ENCODE measurements around the gene DPEP2.
"Not testable (repeated sequence)": the region's sequence is repeated elsewhere in the genome, so short reads cannot be mapped to it uniquely, and the experiment has no call there.

The DPEP2 gene

DNA sequence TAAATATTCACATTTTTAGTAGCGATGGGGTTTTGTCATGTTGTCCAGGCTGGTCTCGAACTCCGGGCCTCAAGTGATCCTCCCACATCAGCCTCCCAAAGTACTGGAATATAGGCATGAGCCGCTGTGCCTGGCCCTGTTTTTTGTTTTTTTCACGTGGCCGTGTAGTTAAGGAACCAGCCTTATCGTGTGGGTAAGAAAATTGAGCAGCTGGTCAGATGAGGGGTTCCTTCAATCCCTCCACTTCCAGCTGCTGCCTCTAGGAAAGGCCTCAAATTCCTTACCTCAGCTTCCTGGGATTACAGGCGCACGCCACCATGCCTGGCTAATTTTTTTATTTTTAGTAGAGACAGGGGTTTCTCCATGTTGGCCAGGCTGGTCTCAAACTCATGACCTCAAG lies 5.9 kb upstream of the DPEP2 start:
- no peak for DNase-seq (ENCODE audit: low read depth)

DNA sequence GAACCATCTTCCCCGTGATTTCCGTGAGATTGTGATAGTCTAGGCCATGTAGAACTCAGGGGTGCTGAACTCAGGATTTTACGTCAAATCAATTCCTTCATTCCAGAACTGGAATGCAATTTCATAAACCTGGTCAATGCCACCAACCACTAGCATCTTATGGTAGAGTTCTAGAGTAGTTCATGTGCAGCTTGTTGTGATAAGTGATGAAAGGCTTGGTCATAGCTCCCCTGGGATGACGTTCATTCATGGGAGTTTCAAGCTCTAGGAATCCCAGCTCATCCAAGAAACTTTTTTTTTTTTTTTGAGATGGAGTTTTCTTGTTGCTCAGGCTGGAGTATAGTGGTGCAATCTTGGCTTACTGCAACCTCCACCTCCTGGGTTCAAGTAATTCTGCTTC lies 3.7 kb upstream of the DPEP2 start:
- DNase-seq (ENCODE audit: low read depth) = no peak

DNA sequence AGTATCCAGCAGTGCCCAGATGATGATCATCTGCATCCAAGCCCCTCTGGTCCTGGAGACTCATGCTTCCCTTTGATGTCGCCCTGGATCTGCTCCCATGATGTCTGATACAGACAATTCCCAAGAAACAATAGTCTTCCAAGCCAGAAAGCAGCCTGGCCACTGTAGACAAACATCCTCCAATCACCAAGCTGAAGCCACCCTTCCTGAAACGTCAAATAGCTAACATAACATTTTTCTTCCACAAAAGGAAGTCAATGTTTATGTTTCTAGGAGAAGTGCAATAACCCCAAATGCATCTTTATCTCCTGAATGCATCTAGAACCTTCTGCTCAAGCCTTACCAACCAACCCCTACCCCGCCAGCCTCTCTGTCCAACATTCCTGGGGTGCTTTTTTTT lies 1.2 kb upstream of the DPEP2 start:
- DNase-seq (ENCODE audit: low read depth) = no peak

DNA sequence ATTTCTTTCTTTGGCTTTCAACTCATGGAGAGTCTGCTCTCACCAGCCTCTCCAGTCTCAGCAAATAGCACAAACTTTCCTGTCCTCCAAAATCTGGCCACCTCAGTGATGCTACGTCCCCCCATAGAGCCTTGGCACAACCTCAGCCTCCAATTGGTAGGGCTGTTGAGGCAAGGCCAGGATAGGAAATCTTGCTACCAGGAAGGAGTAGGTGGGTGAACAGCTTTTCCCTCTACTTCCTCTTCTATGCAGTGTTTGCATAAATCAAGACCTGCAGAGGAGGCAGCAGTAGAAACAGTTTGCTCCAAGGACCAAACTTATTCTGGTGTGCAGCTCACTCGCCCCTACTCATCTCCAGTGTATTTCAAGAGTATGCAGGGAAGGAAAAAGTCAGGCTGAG lies 701 bp upstream of the DPEP2 start:
- no peak for DNase-seq (ENCODE audit: low read depth)

DNA sequence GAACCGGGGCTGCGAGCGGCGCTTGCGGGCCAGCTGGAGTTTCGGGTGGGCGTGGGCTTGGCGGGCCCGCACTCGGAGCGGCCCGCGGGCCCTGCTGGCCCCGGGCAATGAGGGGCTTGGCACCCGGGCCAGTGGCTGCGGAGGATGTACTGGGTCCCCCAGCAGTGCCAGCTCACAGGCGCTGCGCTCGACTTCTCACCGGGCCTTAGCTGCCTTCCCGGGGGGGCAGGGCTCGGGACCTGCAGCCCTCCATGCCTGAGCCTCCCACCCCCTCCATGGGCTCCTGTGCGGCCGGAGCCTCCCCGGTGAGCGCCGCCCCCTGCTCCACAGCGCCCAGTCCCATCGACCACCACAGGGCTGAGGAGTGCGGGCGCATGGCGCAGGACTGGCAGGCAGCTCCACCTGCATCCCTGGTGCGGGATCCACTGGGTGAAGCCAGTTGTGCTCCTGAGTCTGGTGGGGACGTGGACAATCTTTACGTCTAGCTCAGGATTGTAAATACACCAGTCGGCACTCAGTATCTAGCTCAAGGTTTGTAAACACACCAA lies 979 bp downstream of the DPEP2 start:
- not testable (repeated sequence) for DNase-seq (ENCODE audit: low read depth)

DNA sequence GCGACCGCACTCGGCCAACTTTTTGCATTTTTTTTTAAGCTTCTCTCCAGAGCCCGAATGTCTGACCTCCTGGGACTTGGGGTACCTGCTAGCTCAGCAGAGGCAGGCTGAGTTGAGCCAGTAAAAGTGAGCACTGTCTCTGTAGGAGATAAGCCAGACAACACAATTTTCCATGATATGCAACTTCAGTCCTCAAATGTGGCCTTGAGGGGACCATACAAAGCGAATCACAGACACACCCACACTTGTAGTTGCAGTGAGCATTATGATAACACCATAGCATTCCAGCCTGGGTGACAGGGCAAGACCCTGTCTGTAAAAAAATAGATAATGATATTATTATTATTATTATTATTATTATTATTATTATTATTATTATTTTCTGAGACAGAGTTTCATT lies 2.6 kb downstream of the DPEP2 start:
- DNase-seq (ENCODE audit: low read depth) = no peak

DNA sequence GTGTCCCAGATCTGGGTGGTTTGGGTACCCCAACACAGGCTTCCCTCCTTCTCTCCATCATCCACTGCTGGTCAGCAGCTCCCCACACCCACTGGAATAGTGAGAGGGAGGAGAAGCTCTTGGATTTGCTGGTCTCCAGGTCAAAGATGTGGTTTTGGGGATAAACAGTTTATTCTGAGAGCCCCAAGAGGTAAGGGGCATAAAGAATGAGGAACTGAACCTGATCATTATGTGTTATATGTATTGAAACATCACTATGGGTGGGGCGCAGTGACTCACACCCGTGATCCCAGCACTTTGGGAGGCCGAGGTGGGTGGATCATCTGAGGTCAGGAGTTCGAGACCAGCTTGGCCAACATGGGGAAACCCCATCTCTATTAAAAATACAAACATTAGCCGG lies 3.9 kb downstream of the DPEP2 start:
- DNase-seq (ENCODE audit: low read depth) = no peak

DNA sequence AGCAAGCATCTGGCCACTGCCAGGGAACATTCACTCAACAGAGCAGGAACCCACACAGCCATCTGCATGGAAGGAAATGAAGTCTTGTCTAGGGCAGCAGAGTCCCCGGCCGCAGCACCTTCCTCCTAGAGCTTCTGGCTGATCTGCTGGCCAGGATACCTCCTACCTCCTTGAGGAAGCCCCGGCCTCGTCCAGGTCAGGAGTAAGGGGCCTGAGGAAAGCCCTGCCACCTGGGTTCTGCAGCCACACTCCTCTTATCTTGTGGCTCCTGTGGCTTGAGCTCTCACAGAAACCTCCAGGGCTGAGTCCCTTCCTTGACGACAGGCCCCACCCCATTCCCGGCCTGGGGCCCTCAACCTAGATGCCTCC lies 5.3 kb downstream of the DPEP2 start:
- not testable (repeated sequence) for DNase-seq (ENCODE audit: low read depth)

DNA sequence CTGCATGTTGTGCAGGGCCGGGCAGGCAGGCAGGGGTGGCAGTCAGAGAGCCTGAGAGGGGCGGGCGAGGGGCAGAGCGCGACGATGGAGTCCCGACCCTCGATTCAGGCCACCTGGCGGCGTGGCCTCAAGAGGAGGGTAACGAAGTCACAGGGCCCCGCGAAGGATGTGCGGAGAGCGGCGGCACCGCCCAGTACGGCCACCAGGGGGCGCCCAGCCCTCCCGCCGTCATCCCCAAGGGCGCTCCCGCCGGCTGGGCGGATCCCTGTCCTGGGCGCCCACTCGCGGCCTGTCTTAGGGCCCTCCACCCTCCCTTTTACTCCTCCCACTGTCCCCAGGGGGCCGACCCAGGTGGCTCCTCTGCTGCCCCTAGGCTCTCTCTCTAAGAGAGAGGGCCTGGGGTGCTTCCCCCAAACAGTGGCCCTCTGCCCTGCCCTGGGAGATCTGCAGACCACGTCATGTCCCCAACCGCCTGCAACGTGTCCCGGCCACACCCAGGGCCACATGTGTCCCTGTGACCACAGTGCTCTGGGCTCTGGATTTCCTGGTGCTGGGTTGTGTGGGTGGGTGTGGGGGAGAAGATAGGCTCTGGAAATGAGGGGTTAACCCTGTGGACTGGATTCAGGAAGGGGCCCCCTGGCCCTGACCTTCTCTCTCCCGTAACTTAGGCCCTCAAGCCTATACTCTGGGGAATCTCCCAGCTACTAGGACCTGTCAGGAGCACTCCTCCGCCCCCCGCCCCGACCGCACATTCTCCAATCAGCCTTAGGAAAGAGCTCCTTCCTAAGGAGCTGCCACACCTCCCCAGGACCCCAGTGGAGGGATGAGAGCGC lies 5.9 kb downstream of the DPEP2 start:
- DNase-seq (ENCODE audit: low read depth) = peak; percentile 75

DNA sequence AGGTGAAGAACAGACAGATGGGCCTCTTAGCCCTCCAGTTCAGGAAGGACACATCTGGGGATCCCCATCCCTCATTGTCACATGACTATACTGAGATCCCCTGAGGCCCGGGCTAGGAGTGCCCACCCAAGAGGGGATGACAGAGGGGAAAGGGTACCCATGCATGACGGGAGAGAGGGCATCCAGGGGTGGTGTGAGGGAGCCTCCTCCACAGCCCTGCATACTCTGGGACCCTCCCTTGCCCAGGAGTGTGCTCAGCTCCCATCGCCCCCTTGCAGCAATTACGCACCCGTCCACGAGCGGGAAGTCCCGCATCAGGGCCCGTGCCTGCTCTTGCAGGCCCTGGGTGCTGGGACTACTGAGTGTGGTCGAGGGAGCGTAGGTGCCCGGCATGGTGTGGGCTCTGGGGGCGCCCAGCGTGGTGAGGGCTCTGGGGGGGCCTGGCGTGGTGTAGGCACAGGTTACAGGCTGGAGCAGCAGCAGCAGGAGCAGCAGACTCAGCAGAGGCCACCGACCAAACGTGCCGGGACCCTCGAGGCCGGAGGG lies 6.5 kb downstream of the DPEP2 start:
- no peak for DNase-seq (ENCODE audit: low read depth)

DNA sequence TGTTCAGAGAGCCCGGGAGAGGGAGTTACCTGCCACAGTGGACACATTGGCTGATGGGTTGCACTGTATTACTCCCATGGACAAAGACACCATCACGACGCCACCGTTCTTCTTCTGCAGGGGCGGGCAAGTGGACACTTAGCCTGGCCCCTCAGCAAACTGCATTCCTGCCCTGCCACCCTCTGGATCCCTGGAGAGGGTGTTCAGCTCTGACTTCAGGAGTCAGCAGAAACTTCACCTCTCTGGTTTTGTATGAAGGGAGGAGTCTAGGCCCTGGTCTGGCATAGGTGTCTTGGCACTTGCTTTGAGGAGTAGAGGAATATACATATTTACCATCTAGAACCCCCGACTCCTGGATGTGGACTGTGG lies 9.3 kb downstream of the DPEP2 start:
- DNase-seq (ENCODE audit: low read depth) = no peak

DNA sequence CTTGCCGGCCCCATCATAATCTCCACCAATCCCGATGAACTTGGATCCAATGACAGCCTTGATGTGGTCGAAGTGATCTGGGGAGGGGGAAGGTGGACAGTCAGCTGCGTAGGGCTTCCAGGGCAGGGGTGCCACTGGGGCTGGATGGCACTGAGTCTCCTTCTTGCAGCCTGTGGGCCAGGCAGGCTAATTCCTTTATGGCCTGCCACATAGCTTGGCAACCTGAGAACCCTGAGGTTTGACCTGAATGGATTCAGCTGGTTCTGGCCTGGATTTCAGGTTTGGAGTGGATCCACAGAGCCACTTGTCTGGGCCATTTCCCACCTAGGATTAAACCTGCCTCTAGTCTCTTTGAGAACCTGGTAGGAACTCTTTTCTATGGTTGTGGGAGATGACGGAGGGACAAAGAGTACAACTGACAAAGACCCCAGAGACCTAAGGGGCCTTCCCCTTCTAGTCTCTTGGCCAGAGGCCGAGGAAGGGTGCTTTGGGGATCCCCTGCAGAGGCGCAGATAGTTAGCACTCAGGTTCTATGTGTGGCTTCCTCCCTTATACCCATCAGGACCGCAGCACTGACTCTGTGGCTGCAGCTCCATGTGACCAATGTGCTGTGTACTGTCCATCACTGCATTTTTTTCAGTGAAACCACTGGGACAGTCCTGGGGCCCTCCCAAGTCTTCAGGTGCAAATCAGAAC lies 9.8 kb downstream of the DPEP2 start:
- DNase-seq (ENCODE audit: low read depth) = no peak

DNA sequence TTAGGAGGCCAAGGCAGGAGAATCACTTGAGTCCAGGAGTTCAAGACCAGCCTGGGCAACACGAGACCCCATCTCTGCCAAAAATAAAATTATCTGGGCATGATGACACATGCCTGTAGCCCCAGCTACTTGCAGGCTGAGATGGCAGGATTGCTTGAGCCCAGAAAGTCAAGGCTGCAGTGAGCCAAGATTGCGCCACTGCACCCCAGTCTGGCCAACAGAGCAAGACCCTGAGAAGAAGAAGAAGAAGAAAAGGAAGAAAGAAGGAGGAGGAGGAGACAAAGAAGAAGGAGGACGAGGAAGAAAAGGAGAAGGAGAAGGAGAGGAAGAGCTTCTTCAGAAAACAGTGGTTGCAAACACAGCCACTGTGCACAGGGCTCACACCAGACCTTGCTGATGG lies 10.6 kb downstream of the DPEP2 start:
- DNase-seq (ENCODE audit: low read depth) = no peak

DNA sequence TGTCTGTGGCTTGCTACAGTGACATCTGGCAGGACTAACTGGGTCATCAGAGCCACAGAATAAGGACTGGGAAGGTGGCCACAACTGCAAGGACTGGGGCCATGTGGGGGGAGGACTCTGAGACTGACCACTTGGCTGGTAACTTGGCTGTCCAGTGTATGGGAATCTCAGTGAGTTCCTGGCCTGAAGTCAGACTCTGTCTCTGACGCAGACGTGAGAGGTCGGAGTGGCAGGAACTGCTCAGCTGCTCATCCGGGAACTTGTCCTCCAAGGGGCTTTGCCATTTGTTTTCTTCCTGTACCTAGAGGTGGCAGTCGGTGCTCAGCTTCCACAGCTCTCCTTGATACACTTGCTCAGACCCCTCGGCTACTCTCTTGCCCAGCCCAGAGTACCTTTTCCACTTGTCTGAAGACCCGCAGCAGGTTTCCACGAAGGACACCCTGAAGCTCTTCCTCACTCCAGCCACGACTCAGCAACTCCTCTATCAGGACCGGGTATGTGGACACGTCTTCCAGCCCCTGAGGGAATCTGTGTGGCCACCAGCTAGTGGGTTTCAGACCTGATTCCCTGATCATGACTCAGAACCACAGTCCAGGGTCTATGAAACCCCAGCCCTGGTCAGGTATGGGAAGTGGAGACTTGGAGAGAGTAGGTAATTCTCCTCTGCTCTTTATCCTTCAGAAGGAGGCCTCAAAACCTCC lies 11.7 kb downstream of the DPEP2 start:
- DNase-seq (ENCODE audit: low read depth) = no peak

DNA sequence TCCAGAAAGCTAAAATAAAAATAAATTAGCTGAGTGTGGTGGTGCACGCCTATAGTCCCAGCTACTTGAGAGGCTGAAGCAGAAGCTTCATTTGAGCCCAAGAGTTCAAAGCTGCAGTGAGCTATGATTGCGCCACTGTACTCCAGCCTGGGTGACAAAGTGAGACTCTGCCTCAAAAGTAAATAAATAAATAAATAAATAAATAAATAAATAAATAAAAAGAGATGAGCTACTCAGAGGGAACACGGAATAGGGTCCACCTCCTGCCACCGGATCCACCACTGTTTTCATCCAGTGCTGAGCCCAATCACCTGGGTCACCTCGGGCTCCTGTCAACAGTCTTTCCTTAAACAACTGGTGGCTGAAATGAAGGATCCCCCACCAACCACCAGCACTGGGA lies 12.3 kb downstream of the DPEP2 start:
- no peak for DNase-seq (ENCODE audit: low read depth)

DNA sequence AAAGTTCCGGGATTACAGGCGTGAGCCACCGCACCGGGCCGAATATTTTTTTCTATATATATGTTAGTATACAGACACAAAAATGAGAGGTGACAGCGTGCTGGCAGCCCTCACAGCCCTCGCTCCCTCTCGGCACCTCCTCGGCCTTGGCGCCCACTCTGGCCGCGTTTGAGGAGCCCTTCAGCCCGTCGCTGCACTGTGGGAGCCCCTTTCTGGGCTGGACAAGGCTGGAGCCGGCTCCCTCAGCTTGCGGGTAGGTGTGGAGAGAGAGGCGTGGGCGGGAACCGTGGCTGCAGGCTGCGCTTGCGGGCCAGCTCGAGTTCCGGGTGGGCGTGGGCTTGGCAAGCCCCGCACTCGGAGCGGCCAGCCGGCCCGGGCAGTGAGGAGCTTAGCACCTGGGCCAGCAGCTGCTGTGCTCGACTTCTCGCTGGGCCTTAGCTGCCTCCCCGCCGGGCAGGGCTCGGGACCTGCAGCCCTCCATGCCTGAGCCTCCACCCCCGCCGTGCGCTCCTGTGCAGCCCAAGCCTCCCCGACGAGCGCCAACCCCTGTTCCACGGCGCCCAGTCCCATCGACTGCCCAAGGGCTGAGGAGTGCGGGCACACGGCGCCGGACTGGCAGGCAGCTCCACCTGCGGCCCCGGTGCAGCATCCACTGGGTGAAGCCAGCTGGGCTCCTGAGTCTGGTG lies 17.1 kb downstream of the DPEP2 start:
- DNase-seq (ENCODE audit: low read depth) = no peak

DNA sequence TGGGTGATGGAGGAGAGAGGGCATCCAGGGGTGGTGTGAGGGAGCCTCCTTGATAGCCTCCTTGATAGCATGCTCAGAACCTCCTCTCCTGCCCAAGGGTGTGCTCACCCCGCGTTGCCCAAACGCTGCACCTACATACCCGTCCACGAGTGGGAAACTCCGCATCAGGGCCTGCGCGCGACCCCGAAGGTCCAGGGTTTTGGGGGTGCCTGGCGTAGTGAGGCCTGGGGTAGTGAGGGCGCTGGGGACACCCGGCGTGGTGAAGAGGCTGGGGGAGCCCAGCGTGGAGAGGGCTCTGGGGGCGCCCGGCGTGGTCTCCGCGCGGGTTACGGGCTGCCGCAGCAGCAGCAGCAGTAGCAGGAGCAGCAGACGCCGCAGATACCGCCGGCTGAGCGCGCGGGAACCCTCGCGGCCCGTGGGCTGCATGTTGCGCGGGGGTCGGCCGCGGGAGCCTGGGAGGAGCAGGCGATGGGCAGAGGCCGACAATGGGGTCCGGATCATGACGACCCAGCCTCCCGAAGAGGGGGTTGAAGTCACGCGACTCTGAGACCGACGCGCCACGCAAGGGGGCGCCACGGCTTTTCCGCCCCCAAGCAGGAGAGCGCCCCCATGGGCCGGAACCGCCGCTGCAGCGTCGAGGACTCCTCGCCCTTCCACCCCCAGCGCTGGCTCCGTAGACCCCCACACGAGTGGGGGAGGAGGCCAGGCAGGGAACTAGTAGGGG lies 19.2 kb downstream of the DPEP2 start, which contains the start of gene DPEP3:
Gene DPEP3, minus strand, starts transcription at position 545 of the 724 bp plus-strand sequence. Its CDS starts 119 bp downstream, at position 426.
- no peak for DNase-seq (ENCODE audit: low read depth)

DNA sequence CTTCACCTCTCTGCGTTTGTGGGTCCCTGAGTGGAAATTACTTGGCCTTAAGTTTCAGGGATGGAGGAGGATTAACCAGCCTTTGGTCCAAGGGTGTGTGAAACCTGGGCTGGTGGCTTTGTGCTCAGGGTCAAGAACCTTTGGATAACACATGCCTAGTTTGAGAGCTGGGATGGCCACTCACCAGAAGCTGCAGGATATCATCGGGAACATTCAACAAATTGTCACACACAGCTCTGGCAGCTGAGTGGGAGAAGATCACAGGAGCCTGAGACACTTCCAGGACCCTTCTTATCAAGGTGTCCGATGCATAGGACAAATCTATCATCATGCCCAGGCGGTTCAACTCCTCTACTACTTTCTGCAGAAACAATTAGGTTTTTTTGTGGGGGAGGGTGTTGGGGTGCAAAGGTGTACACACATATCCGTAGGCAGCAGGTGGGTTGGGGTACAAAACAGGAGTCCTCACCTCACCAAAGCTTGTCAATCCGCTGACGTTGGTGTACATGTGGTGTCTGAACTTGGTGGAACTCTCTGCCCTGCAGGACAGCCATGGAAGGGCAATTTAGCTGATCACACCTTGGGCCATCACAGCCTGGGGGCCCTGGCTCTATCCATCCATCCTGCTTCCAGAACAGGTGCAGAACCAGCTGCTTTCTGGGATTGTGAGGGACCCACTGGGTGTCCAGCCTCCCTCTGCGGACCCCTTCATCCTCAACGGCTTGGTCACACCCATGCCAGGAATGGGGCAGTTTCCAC lies 21.6 kb downstream of the DPEP2 start:
- no peak for DNase-seq (ENCODE audit: low read depth)

DNA sequence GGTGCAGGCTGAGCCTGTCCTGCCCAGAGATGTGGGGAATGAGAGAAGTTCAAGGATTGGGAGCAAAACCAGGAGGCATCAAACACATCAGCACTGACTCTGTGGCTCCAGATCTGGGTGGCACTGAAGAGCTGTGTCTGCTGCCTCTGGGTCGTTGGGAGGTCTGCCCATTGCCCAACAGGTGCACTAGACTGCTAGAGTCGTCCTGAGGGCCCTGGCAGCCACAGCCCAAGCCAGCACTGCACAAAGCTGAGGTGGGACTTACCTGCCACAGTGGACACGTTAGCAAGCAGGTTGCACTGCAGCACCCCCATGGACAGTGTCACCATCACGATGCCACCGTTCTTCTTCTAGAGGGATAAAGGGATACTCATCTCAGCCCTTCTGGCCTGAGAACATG lies 22.3 kb downstream of the DPEP2 start:
- DNase-seq (ENCODE audit: low read depth) = no peak

DNA sequence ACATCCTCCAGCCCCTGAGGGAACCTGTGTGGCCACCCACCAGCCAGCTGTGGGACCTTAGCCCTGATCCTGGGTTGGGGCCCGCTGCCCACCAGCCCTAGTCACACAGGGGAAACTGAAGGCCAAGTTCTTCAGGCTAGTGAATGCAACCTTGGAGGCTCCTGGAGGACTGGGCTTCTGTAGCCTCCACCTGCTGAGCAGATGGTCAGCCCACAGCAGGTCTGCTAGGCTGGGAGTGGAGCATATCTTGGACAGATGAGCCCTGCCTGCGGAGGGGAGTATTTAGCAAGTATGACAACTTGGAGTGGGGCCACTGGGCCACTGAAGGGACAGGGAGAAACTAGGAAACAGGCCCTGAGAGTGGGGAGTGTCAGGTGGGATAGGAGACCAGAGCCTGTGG lies 23.1 kb downstream of the DPEP2 start:
- no peak for DNase-seq (ENCODE audit: low read depth)

Data from activated gamma-delta T cell treated with anti-CD3 and anti-CD28 coated beads, Interleukin-2, amount 50 U/mL, for 16 hours (primary cell).